ENCODE results near the gene ITGB6. TPM values are rescaled to one million over a fixed set of nuclear protein-coding genes. Genes with fewer than 3 reads are reported as not detected.
"Not testable (repeated sequence)": the region's sequence is repeated elsewhere in the genome, so short reads cannot be mapped to it uniquely, and the experiment has no call there.

The ITGB6 gene
- total RNA-seq, 1 experiment from 2014 or later, result 84.8 TPM

GRCh38 chr2:160165081-160165480 lies 35.0 kb downstream of the ITGB6 start:
- Mint-ChIP-seq H3K4me1 (ENCODE audit: low read depth, unreplicated experiment) (peaks cover 32% of the 10 kb centered on the region), H3K36me3 (ENCODE audit: insufficient read depth, unreplicated experiment) (peaks cover 33% of the 10 kb centered on the region), H3K27me3 (ENCODE audit: unreplicated experiment) (no peaks in the 10 kb centered on the region), H3K4me3 (ENCODE audit: low read depth, unreplicated experiment) (no peak overlapping the region), H3K9me3 (ENCODE audit: low read depth, unreplicated experiment) (no peaks in the 10 kb centered on the region), H3K27ac (ENCODE audit: unreplicated experiment) (no peak overlapping the region)
- intact Hi-C loops (cut with micrococcal nuclease; ENCODE audit: unreplicated experiment), result no loop called here
- no TSS peak for BruUV-seq (replicated peaks)
- no peak for DNase-seq
- CTCF ChIA-PET, result interaction anchor here (1.4 kb wide), 1 partner anchor 41 kb away, joined by 3 read pairs; no protein-coding TSS in a partner anchor
- no peak for TF ChIP-seq CTCF (IDR thresholded peaks at IDR 0.05; ENCODE audit: unreplicated experiment)

GRCh38 chr2:160157861-160158829 lies 41.9 kb downstream of the ITGB6 start:
- intact Hi-C loops (cut with micrococcal nuclease; ENCODE audit: unreplicated experiment), result no loop called here
- peaks cover 34% of the 10 kb centered on the region for H3K36me3 Mint-ChIP-seq (ENCODE audit: insufficient read depth, unreplicated experiment)

GRCh38 chr2:160156665-160157064 lies 43.4 kb downstream of the ITGB6 start:
- CTCF ChIA-PET, result interaction anchor here (1.0 kb wide), 2 partner anchors 53 to 113 kb away, joined by 3 to 5 read pairs; no protein-coding TSS in a partner anchor
- no TSS peak for BruUV-seq (replicated peaks)
- no peak for DNase-seq
- Mint-ChIP-seq H3K27ac (ENCODE audit: unreplicated experiment) (peak overlapping the region; percentile 66), H3K9me3 (ENCODE audit: low read depth, unreplicated experiment) (no peaks in the 10 kb centered on the region), H3K4me1 (ENCODE audit: low read depth, unreplicated experiment) (peaks cover 28% of the 10 kb centered on the region), H3K27me3 (ENCODE audit: unreplicated experiment) (no peaks in the 10 kb centered on the region), H3K36me3 (ENCODE audit: insufficient read depth, unreplicated experiment) (peaks cover 34% of the 10 kb centered on the region), H3K4me3 (ENCODE audit: low read depth, unreplicated experiment) (no peak overlapping the region)
- TF ChIP-seq CTCF (IDR thresholded peaks at IDR 0.05; ENCODE audit: unreplicated experiment), result no peak
- intact Hi-C loops (cut with micrococcal nuclease; ENCODE audit: unreplicated experiment), result no loop called here

More at GRCh38 chr2:160157861-160158829, 41.9 kb downstream of the ITGB6 start:
- BruUV-seq (replicated peaks), result no TSS peak
- TF ChIP-seq CTCF (IDR thresholded peaks at IDR 0.05; ENCODE audit: unreplicated experiment), result no peak
- no peak for DNase-seq
- CTCF ChIA-PET, result interaction anchor here (0.6 kb wide), 2 partner anchors 131 to 257 kb away, joined by 3 read pairs; no protein-coding TSS in a partner anchor
- no peak overlapping the region for H3K4me3 Mint-ChIP-seq (ENCODE audit: low read depth, unreplicated experiment)
- H3K4me1 Mint-ChIP-seq (ENCODE audit: low read depth, unreplicated experiment), result peaks cover 27% of the 10 kb centered on the region
- no peak overlapping the region for H3K27ac Mint-ChIP-seq (ENCODE audit: unreplicated experiment)
- H3K27me3 Mint-ChIP-seq (ENCODE audit: unreplicated experiment), result no peaks in the 10 kb centered on the region
- no peaks in the 10 kb centered on the region for H3K9me3 Mint-ChIP-seq (ENCODE audit: low read depth, unreplicated experiment)

- H3K27me3 Mint-ChIP-seq (ENCODE audit: unreplicated experiment), result no peaks in the 10 kb centered on the region
- intact Hi-C loops (cut with micrococcal nuclease; ENCODE audit: unreplicated experiment), result no loop called here
- BruUV-seq (replicated peaks), result no TSS peak
- H3K36me3 Mint-ChIP-seq (ENCODE audit: insufficient read depth, unreplicated experiment), result peaks cover 34% of the 10 kb centered on the region
- TF ChIP-seq CTCF (IDR thresholded peaks at IDR 0.05; ENCODE audit: unreplicated experiment), result no peak
- peaks cover 34% of the 10 kb centered on the region for H3K4me1 Mint-ChIP-seq (ENCODE audit: low read depth, unreplicated experiment)
- H3K9me3 Mint-ChIP-seq (ENCODE audit: low read depth, unreplicated experiment), result no peaks in the 10 kb centered on the region
- CTCF ChIA-PET, result interaction anchor here (1.0 kb wide), 2 partner anchors 54 to 114 kb away, joined by 3 to 5 read pairs; no protein-coding TSS in a partner anchor
- no peak overlapping the region for H3K4me3 Mint-ChIP-seq (ENCODE audit: low read depth, unreplicated experiment)
- peak overlapping the region; percentile 66 for H3K27ac Mint-ChIP-seq (ENCODE audit: unreplicated experiment)
- DNase-seq, result no peak
These were observed 44.0 kb downstream of the ITGB6 start for GRCh38 chr2:160156100-160156499.

- CTCF ChIA-PET, result interaction anchor here (1.5 kb wide), 1 partner anchor 57 kb away, joined by 3 read pairs; no protein-coding TSS in a partner anchor
- H3K27ac Mint-ChIP-seq (ENCODE audit: unreplicated experiment); BruUV-seq (replicated peaks): not testable (repeated sequence)
These were observed 51.7 kb downstream of the ITGB6 start for GRCh38 chr2:160148419-160148818.

More at GRCh38 chr2:160148419-160148818, 51.7 kb downstream of the ITGB6 start:
- DNase-seq; H3K9me3 Mint-ChIP-seq (ENCODE audit: low read depth, unreplicated experiment); H3K27me3 Mint-ChIP-seq (ENCODE audit: unreplicated experiment); intact Hi-C loops (cut with micrococcal nuclease; ENCODE audit: unreplicated experiment); H3K4me3 Mint-ChIP-seq (ENCODE audit: low read depth, unreplicated experiment); H3K36me3 Mint-ChIP-seq (ENCODE audit: insufficient read depth, unreplicated experiment): not testable (repeated sequence)
- peaks cover 30% of the 10 kb centered on the region for H3K4me1 Mint-ChIP-seq (ENCODE audit: low read depth, unreplicated experiment)

Measured in Calu3 (cell line).